Measurements from ENCODE around the gene SMIM33. TPM values are rescaled to one million over a fixed set of nuclear protein-coding genes. Genes with fewer than 3 reads are reported as not detected.

SMIM33 gene
- total RNA-seq, 1 donor from 2014 or later = not detected

DNA sequence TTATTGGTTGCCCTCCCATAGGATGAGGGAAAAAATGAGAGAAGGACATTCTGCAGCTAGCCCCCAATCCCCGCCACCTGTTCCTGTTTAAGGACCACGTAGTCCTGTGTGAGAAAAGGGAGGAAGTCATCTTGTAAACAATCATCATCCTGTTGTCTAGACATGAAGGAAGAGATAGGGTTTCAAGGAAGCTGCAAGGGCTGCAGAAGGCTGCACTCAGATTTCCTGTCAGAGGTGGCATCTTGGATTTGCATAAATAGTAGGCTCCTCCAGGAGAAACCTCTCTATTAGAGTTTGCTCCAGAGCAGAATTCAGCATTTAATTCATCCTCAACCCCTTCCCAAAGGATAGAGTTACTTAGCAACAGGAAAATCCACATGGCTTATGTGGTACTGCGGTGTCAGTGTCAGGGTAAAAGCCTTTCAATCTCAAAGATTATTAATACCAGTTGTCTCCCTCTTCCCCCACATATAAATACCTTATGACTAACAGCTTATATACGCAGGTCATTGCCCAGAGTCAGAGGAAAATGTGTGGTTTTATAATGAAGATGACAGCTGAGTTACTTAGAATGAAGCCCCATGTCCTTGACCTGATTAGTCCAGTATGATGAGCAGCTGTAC lies 26.9 kb upstream of the SMIM33 start:
- TF ChIP-seq POLR2AphosphoS5 (IDR thresholded peaks at IDR 0.05; ENCODE audit: insufficient read depth in 1 of 2, low read depth in 1 of 2) (no peak), POLR2A (IDR thresholded peaks at IDR 0.05) (no peak)
- TF ChIP-seq, protein P1, sequence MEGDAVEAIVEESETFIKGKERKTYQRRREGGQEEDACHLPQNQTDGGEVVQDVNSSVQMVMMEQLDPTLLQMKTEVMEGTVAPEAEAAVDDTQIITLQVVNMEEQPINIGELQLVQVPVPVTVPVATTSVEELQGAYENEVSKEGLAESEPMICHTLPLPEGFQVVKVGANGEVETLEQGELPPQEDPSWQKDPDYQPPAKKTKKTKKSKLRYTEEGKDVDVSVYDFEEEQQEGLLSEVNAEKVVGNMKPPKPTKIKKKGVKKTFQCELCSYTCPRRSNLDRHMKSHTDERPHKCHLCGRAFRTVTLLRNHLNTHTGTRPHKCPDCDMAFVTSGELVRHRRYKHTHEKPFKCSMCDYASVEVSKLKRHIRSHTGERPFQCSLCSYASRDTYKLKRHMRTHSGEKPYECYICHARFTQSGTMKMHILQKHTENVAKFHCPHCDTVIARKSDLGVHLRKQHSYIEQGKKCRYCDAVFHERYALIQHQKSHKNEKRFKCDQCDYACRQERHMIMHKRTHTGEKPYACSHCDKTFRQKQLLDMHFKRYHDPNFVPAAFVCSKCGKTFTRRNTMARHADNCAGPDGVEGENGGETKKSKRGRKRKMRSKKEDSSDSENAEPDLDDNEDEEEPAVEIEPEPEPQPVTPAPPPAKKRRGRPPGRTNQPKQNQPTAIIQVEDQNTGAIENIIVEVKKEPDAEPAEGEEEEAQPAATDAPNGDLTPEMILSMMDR (IDR thresholded peaks at IDR 0.05) = no peak
- no peak overlapping the region for H3K27ac ChIP-seq
- no peaks in the 10 kb centered on the region for H3K9me3 ChIP-seq
- H3K4me3 ChIP-seq = no peak overlapping the region
- no peak for DNase-seq (ENCODE audit: extremely low spot score in 2 of 2)
- peaks cover 6% of the 10 kb centered on the region for H3K4me1 ChIP-seq
- H3K36me3 ChIP-seq = no peaks in the 10 kb centered on the region
- no peaks in the 10 kb centered on the region for H3K27me3 ChIP-seq
- intact Hi-C loops (cut with DNase I) = no loop called here

- Histone ChIP-seq H3K4me1 (no peaks in the 10 kb centered on the region), H3K4me3 (no peak overlapping the region), H3K27ac (no peak overlapping the region), H3K27me3 (no peaks in the 10 kb centered on the region), H3K36me3 (no peaks in the 10 kb centered on the region), H3K9me3 (no peaks in the 10 kb centered on the region)
- intact Hi-C loops (cut with DNase I) = no loop called here
- no peak for DNase-seq (ENCODE audit: extremely low spot score in 2 of 2)
- TF ChIP-seq POLR2AphosphoS5 (IDR thresholded peaks at IDR 0.05; ENCODE audit: insufficient read depth in 1 of 2, low read depth in 1 of 2) (no peak), POLR2A (IDR thresholded peaks at IDR 0.05) (no peak)
- TF ChIP-seq, protein P1 (IDR thresholded peaks at IDR 0.05) = no peak
Observed at GRCh38 chr5:139445325-139446170, 25.3 kb upstream of the SMIM33 start.

GRCh38 chr5:139446956-139447779 lies 23.6 kb upstream of the SMIM33 start:
- TF ChIP-seq, protein P1 (IDR thresholded peaks at IDR 0.05) = no peak
- no peak for TF ChIP-seq POLR2AphosphoS5 (IDR thresholded peaks at IDR 0.05; ENCODE audit: insufficient read depth in 1 of 2, low read depth in 1 of 2)
- no peak for TF ChIP-seq POLR2A (IDR thresholded peaks at IDR 0.05)
- H3K36me3 ChIP-seq = no peaks in the 10 kb centered on the region
- intact Hi-C loops (cut with DNase I) = no loop called here

GRCh38 chr5:139451176-139451575 lies 19.6 kb upstream of the SMIM33 start:
- intact Hi-C loops (cut with DNase I) = no loop called here
- Histone ChIP-seq H3K4me1 (no peaks in the 10 kb centered on the region), H3K4me3 (no peak overlapping the region), H3K9me3 (no peaks in the 10 kb centered on the region), H3K27me3 (no peaks in the 10 kb centered on the region), H3K36me3 (no peaks in the 10 kb centered on the region), H3K27ac (no peak overlapping the region)
- TF ChIP-seq POLR2A (IDR thresholded peaks at IDR 0.05) (no peak), POLR2AphosphoS5 (IDR thresholded peaks at IDR 0.05; ENCODE audit: insufficient read depth in 1 of 2, low read depth in 1 of 2) (no peak)
- TF ChIP-seq, protein P1 (IDR thresholded peaks at IDR 0.05) = no peak
- no peak for DNase-seq (ENCODE audit: extremely low spot score in 2 of 2)

More at GRCh38 chr5:139446956-139447779, 23.6 kb upstream of the SMIM33 start:
- DNase-seq (ENCODE audit: extremely low spot score in 2 of 2) = no peak
- Histone ChIP-seq H3K9me3 (no peaks in the 10 kb centered on the region), H3K4me3 (no peak overlapping the region), H3K27me3 (no peaks in the 10 kb centered on the region), H3K4me1 (no peaks in the 10 kb centered on the region), H3K27ac (no peak overlapping the region)
